OCI-LY7 (cell line): Measurements from ENCODE around the gene OR7C2. TPM values are rescaled to one million over a fixed set of nuclear protein-coding genes. Genes with fewer than 3 reads are reported as not detected.

Experiments
- total RNA-seq, 2 experiments: library from RNA; depleted of rRNA in 1 of 2; stranded (reverse); fragments of >200 nt in 1 of 2; shearing (Covaris generic) in 1 of 2; gene quantifications; 2 replicates each; pipeline ENCODE4 v1.2.3, GENCODE V29; 2014 to 2022

OR7C2 gene
- total RNA-seq, 2 experiments from 2014 or later: not detected

Other genes starting within 250 kb of the OR7C2 start
- gene ADGRE2, start 162.9 kb upstream of the OR7C2 start, total RNA-seq (2014; rRNA removed; shearing (Covaris generic)): not detected in 2 replicates
- 0.11 TPM in 1 of 2 replicates, not detected in the other for gene ADGRE2, start 162.9 kb upstream of the OR7C2 start, total RNA-seq (2022)
- not detected in 2 replicates for gene OR7A5, start 106.3 kb upstream of the OR7C2 start, total RNA-seq (2014; rRNA removed; shearing (Covaris generic))
- gene OR7A5, start 106.3 kb upstream of the OR7C2 start, total RNA-seq (2022): not detected in 2 replicates
- gene OR7C1, start 106.3 kb upstream of the OR7C2 start, total RNA-seq (2014; rRNA removed; shearing (Covaris generic)): not detected in 2 replicates
- gene OR7C1, start 106.3 kb upstream of the OR7C2 start, total RNA-seq (2022): not detected in 2 replicates
- not detected in 2 replicates for gene OR7A10, start 92.6 kb upstream of the OR7C2 start, total RNA-seq (2014; rRNA removed; shearing (Covaris generic))
- gene OR7A10, start 92.6 kb upstream of the OR7C2 start, total RNA-seq (2022): not detected in 2 replicates
- not detected in 2 replicates for gene OR7A17, start 55.4 kb upstream of the OR7C2 start, total RNA-seq (2014; rRNA removed; shearing (Covaris generic))
- not detected in 2 replicates for gene OR7A17, start 55.4 kb upstream of the OR7C2 start, total RNA-seq (2022)
- not detected in 2 replicates for gene SLC1A6, start 38.4 kb downstream of the OR7C2 start, total RNA-seq (2014; rRNA removed; shearing (Covaris generic))
- not detected in 2 replicates for gene SLC1A6, start 38.4 kb downstream of the OR7C2 start, total RNA-seq (2022)
- not detected in 2 replicates for gene CASP14, start 108.0 kb downstream of the OR7C2 start, total RNA-seq (2014; rRNA removed; shearing (Covaris generic))
- not detected in 2 replicates for gene CASP14, start 108.0 kb downstream of the OR7C2 start, total RNA-seq (2022)
- gene OR1I1, start 140.7 kb downstream of the OR7C2 start, total RNA-seq (2014; rRNA removed; shearing (Covaris generic)): not detected in 2 replicates
- not detected in 2 replicates for gene OR1I1, start 140.7 kb downstream of the OR7C2 start, total RNA-seq (2022)
- gene SYDE1, start 165.9 kb downstream of the OR7C2 start, total RNA-seq (2014; rRNA removed; shearing (Covaris generic)): not detected in 2 replicates
- gene SYDE1, start 165.9 kb downstream of the OR7C2 start, total RNA-seq (2022): not detected in 2 replicates